Activated CD4-positive, alpha-beta T cell treated with anti-CD3 and anti-CD28 coated beads, Interleukin-2, amount 10 ng/mL, durations not matched to agents 24 days and 14 days (primary cell): ENCODE data around the gene CAMKMT. TPM values are rescaled to one million over a fixed set of nuclear protein-coding genes. Genes with fewer than 3 reads are reported as not detected.

Experiments used
- DNase-seq: peaks from one replicate; pipeline ENCODE4 v3.0.0; 2022
- H3K27ac Mint-ChIP-seq: one replicate; pipeline ENCODE4 v1.8.0; 2022; ENCODE audit warnings: mild to moderate bottlenecking, mixed read lengths
- H3K27me3 Mint-ChIP-seq: one replicate; pipeline ENCODE4 v1.8.0; 2022; ENCODE audit warnings: mixed read lengths
- H3K36me3 Mint-ChIP-seq: one replicate; pipeline ENCODE4 v1.8.0; 2022; ENCODE audit warnings: low read depth, mild to moderate bottlenecking, mixed read lengths
- H3K4me1 Mint-ChIP-seq: one replicate; pipeline ENCODE4 v1.8.0; 2021; ENCODE audit warnings: mixed read lengths
- H3K4me3 Mint-ChIP-seq: one replicate; pipeline ENCODE4 v1.8.0; 2022; ENCODE audit warnings: mild to moderate bottlenecking, moderate library complexity, mixed read lengths
- H3K9me3 Mint-ChIP-seq: one replicate; pipeline ENCODE4 v1.8.0; 2021; ENCODE audit warnings: mixed read lengths
- intact Hi-C: fragments of 100-400 bp; cut with micrococcal nuclease; formaldehyde crosslinking; loops from one replicate; pipeline ENCODE4 v1.15.1; 2023
- total RNA-seq: library from RNA; stranded (reverse); gene quantifications from 2 replicates; pipeline ENCODE4 v1.2.3, GENCODE V29; 2022

The CAMKMT gene
- total RNA-seq, 1 donor from 2014 or later, result 16.2 TPM

DNA sequence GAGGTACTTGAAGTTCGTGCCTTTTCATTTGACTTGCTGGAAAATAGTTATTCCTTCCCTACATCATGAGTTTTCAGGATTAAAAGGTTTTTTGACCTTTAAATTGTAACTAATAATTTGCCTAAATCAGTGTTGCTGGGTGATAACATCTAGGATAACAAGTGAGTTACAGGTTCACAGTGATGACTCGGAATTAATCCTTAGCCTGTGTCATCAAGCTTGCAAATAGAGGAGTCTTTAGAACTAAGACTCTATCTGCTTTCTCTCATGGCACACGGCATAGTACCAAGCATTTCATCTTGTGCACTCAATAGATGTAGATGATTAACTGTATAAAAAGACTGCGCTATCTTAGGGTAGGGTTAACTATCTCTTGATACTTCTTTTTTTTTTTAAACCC lies 79.5 kb downstream of the CAMKMT start:
- no peaks in the 10 kb centered on the region for H3K4me1 Mint-ChIP-seq
- no peaks in the 10 kb centered on the region for H3K36me3 Mint-ChIP-seq
- H3K27ac Mint-ChIP-seq, result no peak overlapping the region
- peaks cover 5% of the 10 kb centered on the region for H3K9me3 Mint-ChIP-seq
- no peak for DNase-seq
- intact Hi-C loops, result no loop called here
- no peaks in the 10 kb centered on the region for H3K27me3 Mint-ChIP-seq
- no peak overlapping the region for H3K4me3 Mint-ChIP-seq

- no peaks in the 10 kb centered on the region for H3K36me3 Mint-ChIP-seq
- no peaks in the 10 kb centered on the region for H3K27me3 Mint-ChIP-seq
- peaks cover 5% of the 10 kb centered on the region for H3K9me3 Mint-ChIP-seq
- H3K4me3 Mint-ChIP-seq, result no peak overlapping the region
- no peaks in the 10 kb centered on the region for H3K4me1 Mint-ChIP-seq
- no peak for DNase-seq
- intact Hi-C loops, result no loop called here
- no peak overlapping the region for H3K27ac Mint-ChIP-seq
Observed at GRCh38 chr2:44442019-44442418, 80.3 kb downstream of the CAMKMT start.

- no peaks in the 10 kb centered on the region for H3K36me3 Mint-ChIP-seq
- no peak overlapping the region for H3K4me3 Mint-ChIP-seq
- intact Hi-C loops, result no loop called here
- no peaks in the 10 kb centered on the region for H3K4me1 Mint-ChIP-seq
- H3K27ac Mint-ChIP-seq, result no peak overlapping the region
- peaks cover 5% of the 10 kb centered on the region for H3K9me3 Mint-ChIP-seq
- H3K27me3 Mint-ChIP-seq, result no peaks in the 10 kb centered on the region
- no peak for DNase-seq
Observed at GRCh38 chr2:44443517-44443916, 81.8 kb downstream of the CAMKMT start.

- Mint-ChIP-seq H3K9me3 (no peaks in the 10 kb centered on the region), H3K27ac (no peak overlapping the region), H3K27me3 (no peaks in the 10 kb centered on the region), H3K36me3 (no peaks in the 10 kb centered on the region), H3K4me3 (no peak overlapping the region), H3K4me1 (no peaks in the 10 kb centered on the region)
- DNase-seq, result no peak
- intact Hi-C loops, result no loop called here
Observed at GRCh38 chr2:44444881-44445280, 83.1 kb downstream of the CAMKMT start.

DNA sequence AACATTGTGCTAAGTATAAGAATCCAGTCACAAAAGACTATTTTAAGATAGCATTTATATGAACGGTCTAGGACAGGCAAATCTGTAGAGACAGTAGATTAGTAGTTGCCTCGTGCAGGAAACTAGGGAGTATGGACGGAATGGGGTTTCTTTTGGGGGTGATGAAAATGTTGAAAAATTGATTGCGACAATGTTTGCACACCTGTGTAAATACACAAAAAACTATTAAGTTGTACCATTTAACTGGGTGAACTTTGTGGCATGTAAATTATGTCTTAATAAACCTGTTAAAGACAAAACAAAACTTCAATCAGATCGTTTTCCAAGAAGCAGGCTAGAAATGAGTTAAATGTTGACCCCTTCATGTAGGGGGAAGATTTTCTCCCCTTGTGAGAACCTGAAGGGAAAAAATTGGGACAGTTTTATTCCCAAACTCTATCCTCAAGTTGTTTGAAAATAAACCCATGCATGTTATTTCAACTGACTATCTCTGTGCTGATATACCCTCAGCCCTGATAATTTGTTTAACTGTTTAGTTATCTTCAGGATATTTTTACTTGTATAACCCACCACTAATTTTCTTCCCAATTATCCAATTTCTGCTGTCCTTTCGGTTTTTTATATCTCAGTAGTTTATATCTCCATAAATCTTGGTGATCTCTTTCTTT lies 87.2 kb downstream of the CAMKMT start:
- Mint-ChIP-seq H3K4me1 (no peaks in the 10 kb centered on the region), H3K27me3 (no peaks in the 10 kb centered on the region), H3K4me3 (no peak overlapping the region), H3K27ac (no peak overlapping the region), H3K36me3 (no peaks in the 10 kb centered on the region), H3K9me3 (no peaks in the 10 kb centered on the region)
- intact Hi-C loops, result no loop called here
- no peak for DNase-seq

- no peak overlapping the region for H3K4me3 Mint-ChIP-seq
- H3K4me1 Mint-ChIP-seq, result no peaks in the 10 kb centered on the region
- H3K9me3 Mint-ChIP-seq, result no peaks in the 10 kb centered on the region
- intact Hi-C loops, result no loop called here
- no peak overlapping the region for H3K27ac Mint-ChIP-seq
- no peaks in the 10 kb centered on the region for H3K36me3 Mint-ChIP-seq
- H3K27me3 Mint-ChIP-seq, result no peaks in the 10 kb centered on the region
- DNase-seq, result no peak
Observed at GRCh38 chr2:44450082-44450481, 88.3 kb downstream of the CAMKMT start.

DNA sequence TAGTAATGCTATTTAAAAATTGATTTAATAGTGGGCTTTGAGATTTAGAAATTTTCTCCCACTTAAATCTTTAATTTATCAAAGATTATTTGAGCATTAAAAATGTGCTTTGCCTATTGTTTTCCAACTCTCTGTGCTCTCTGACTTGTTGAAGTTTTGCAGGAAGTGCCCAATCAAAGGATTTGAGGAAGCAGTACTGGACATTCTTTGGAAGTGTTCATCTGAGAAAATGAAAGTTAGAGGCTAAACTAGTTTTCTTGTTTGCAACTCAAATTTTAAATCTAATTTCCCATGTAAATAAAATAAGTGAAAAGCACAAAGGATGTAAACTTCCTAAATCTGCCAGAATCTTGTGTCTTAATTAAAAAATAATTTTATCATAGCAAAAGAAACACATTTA lies 89.1 kb downstream of the CAMKMT start:
- Mint-ChIP-seq H3K27me3 (no peaks in the 10 kb centered on the region), H3K36me3 (no peaks in the 10 kb centered on the region), H3K9me3 (no peaks in the 10 kb centered on the region), H3K27ac (no peak overlapping the region), H3K4me1 (no peaks in the 10 kb centered on the region), H3K4me3 (no peak overlapping the region)
- intact Hi-C loops, result no loop called here
- DNase-seq, result no peak

GRCh38 chr2:44452069-44452583 lies 90.4 kb downstream of the CAMKMT start:
- no peaks in the 10 kb centered on the region for H3K9me3 Mint-ChIP-seq
- H3K27ac Mint-ChIP-seq, result no peak overlapping the region
- no peak overlapping the region for H3K4me3 Mint-ChIP-seq
- H3K4me1 Mint-ChIP-seq, result no peaks in the 10 kb centered on the region
- intact Hi-C loops, result no loop called here
- no peak for DNase-seq
- H3K36me3 Mint-ChIP-seq, result no peaks in the 10 kb centered on the region
- no peaks in the 10 kb centered on the region for H3K27me3 Mint-ChIP-seq

DNA sequence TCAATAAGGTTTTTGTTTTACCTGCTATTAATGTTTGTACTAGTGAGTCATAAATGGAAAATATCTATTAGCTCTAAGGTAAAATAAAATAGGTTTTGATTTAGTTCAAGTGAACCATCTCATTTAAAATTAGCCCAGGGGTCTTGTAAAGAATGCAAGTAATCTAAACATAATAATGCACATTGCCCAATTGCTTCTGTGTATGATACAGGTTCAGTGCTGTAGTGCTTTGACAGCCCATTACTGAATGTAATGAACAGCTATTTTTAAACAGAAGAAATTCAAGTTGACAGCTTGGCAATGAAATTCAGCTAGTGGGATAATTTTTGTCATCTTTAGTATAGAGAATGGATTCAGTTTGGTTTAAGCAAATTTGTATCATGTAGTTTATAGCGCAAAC lies 91.5 kb downstream of the CAMKMT start:
- no peak for DNase-seq
- Mint-ChIP-seq H3K27me3 (no peaks in the 10 kb centered on the region), H3K4me3 (no peak overlapping the region), H3K9me3 (no peaks in the 10 kb centered on the region), H3K4me1 (no peaks in the 10 kb centered on the region), H3K27ac (no peak overlapping the region), H3K36me3 (no peaks in the 10 kb centered on the region)
- intact Hi-C loops, result no loop called here

- no peak overlapping the region for H3K27ac Mint-ChIP-seq
- no peak overlapping the region for H3K4me3 Mint-ChIP-seq
- H3K4me1 Mint-ChIP-seq, result no peaks in the 10 kb centered on the region
- no peaks in the 10 kb centered on the region for H3K9me3 Mint-ChIP-seq
- no peaks in the 10 kb centered on the region for H3K27me3 Mint-ChIP-seq
- DNase-seq, result no peak
- intact Hi-C loops, result no loop called here
- no peaks in the 10 kb centered on the region for H3K36me3 Mint-ChIP-seq
Observed at GRCh38 chr2:44455877-44456276, 94.1 kb downstream of the CAMKMT start.

- Mint-ChIP-seq H3K27me3 (no peaks in the 10 kb centered on the region), H3K36me3 (no peaks in the 10 kb centered on the region), H3K9me3 (no peaks in the 10 kb centered on the region), H3K27ac (no peak overlapping the region), H3K4me3 (no peak overlapping the region), H3K4me1 (no peaks in the 10 kb centered on the region)
- intact Hi-C loops, result no loop called here
- no peak for DNase-seq
Observed at GRCh38 chr2:44456946-44457345, 95.2 kb downstream of the CAMKMT start.

DNA sequence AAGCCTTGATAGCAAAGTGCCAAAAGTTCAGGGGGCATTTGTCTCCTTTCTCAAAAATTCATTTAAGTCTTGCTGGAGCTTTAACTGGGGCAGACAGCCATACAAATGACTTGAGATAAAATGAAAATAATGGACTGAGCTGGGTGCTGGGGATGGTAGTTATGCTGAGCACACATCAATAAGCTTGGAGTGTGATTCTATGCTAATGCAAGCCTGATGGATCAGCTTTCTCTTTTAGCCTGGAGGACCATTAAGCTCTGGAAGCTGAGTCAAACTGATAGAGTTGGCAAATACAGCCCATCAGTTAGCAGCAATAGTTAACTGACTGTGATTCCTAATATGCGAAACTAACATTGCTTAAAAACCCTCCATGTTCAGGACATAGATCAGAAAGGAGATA lies 98.0 kb downstream of the CAMKMT start:
- Mint-ChIP-seq H3K27me3 (peaks cover 5% of the 10 kb centered on the region), H3K36me3 (no peaks in the 10 kb centered on the region), H3K4me1 (no peaks in the 10 kb centered on the region), H3K9me3 (peaks cover 11% of the 10 kb centered on the region), H3K27ac (no peak overlapping the region), H3K4me3 (no peak overlapping the region)
- intact Hi-C loops, result no loop called here
- DNase-seq, result no peak

- H3K4me3 Mint-ChIP-seq, result no peak overlapping the region
- no peak overlapping the region for H3K27ac Mint-ChIP-seq
- no peaks in the 10 kb centered on the region for H3K36me3 Mint-ChIP-seq
- intact Hi-C loops, result no loop called here
- H3K27me3 Mint-ChIP-seq, result peaks cover 8% of the 10 kb centered on the region
- H3K9me3 Mint-ChIP-seq, result peaks cover 11% of the 10 kb centered on the region
- DNase-seq, result no peak
- no peaks in the 10 kb centered on the region for H3K4me1 Mint-ChIP-seq
Observed at GRCh38 chr2:44462934-44463849, 101.4 kb downstream of the CAMKMT start.

DNA sequence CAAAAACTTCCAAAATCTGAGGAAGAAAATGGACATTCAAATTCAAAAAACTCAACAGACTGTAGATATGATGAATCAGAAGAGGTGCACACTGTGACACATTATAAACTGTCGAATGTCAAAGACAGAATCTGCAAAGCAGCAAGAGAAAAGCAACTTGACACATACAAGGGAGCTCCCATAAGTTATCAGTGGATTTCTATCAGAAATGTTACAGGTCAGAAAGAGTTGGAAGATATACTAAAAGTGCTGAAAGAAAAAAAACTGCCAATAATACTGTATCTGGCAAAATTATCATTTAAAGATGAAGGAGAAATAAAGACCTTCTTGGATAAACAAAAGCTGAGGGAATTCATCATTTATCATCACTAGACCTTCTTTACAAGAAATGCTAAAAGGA lies 102.7 kb downstream of the CAMKMT start:
- DNase-seq, result no peak

More for the DNA sequence above, 102.7 kb downstream of the CAMKMT start:
- intact Hi-C loops, result no loop called here
- H3K4me3 Mint-ChIP-seq, result no peak overlapping the region
- peaks cover 11% of the 10 kb centered on the region for H3K9me3 Mint-ChIP-seq
- no peak overlapping the region for H3K27ac Mint-ChIP-seq
- H3K4me1 Mint-ChIP-seq, result no peaks in the 10 kb centered on the region
- no peaks in the 10 kb centered on the region for H3K36me3 Mint-ChIP-seq
- H3K27me3 Mint-ChIP-seq, result peaks cover 9% of the 10 kb centered on the region
